Effector memory CD4-positive, alpha-beta T cell (primary cell): Measurements from ENCODE around the gene SERAC1.

ENCODE experiments used
- DNase-seq, 3 donors: peaks; one replicate each; pipeline ENCODE4 v3.0.0-alpha.2; 2020
- H3K27ac ChIP-seq: 2 replicates; pipeline ENCODE4 v1.7.0; 2013; ENCODE audit warnings: mild to moderate bottlenecking, low read length, moderate library complexity; ENCODE audit not compliant: insufficient read depth, poor library complexity, severe bottlenecking
- H3K27me3 ChIP-seq: replicated peaks from 2 replicates; pipeline ENCODE4 v1.7.0; 2013; ENCODE audit warnings: mild to moderate bottlenecking, low read length; ENCODE audit not compliant: insufficient read depth, control insufficient read depth, poor library complexity, severe bottlenecking
- H3K36me3 ChIP-seq: 2 replicates; pipeline ENCODE4 v1.7.0; 2013; ENCODE audit warnings: mild to moderate bottlenecking, low read length, moderate library complexity; ENCODE audit not compliant: control insufficient read depth, insufficient read depth
- H3K4me1 ChIP-seq: 2 replicates; pipeline ENCODE4 v1.7.0; 2013; ENCODE audit warnings: low read length, mild to moderate bottlenecking; ENCODE audit not compliant: control insufficient read depth, insufficient read depth, poor library complexity, severe bottlenecking
- H3K4me3 ChIP-seq: 2 replicates; pipeline ENCODE4 v1.7.0; 2013; ENCODE audit warnings: low read length, low read depth, mild to moderate bottlenecking; ENCODE audit not compliant: insufficient read depth, poor library complexity, severe bottlenecking
- H3K9me3 ChIP-seq: 2 replicates; pipeline ENCODE4 v1.7.0; 2013; ENCODE audit warnings: mild to moderate bottlenecking, low read length, moderate library complexity; ENCODE audit not compliant: control insufficient read depth

SERAC1 gene

DNA sequence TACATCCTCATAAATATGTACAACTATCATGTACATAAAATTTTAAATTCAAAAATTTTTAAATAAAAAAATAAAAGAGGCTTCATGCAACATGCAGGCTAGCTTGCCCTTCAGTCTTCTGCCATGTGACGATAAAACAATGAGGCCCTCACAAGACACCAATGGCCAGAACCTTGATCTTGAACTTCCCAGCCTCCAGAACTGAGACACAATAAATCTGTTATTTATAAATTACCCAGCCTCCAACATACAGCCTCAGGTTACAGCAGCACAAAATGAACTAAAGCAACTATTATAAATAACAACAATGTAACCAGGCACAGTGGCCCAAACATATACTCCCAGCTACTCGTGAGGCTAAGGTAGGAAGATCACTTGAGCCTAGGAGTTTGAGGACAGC, 42.8 kb downstream of the SERAC1 start:
- DNase-seq = no peak

DNA sequence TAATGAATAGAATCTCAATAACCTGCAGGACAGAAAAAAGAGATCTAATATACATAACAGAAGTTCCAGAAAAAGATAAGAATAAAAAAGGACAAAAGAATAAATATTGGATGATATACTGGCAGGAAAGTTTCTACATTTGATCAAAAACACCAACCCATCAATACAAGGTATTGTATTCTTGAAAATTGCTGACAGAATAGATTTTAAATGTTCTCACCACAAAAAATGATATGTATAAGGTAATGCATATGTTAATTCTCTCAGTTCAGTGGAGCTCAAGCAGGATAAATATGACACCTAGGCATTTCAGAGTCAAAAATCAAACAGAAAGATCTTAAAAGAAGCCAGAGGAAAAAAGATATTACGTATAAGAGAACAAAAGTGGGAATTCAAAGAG, 43.8 kb downstream of the SERAC1 start:
- Histone ChIP-seq H3K27ac (no peak overlapping the region), H3K36me3 (peaks cover 4% of the 10 kb centered on the region), H3K4me1 (no peaks in the 10 kb centered on the region), H3K9me3 (no peaks in the 10 kb centered on the region), H3K4me3 (no peak overlapping the region), H3K27me3 (no peaks in the 10 kb centered on the region)
- DNase-seq = no peak

More for the DNA sequence above, 42.8 kb downstream of the SERAC1 start:
- no peaks in the 10 kb centered on the region for H3K4me1 ChIP-seq
- no peak overlapping the region for H3K27ac ChIP-seq
- H3K9me3 ChIP-seq = no peaks in the 10 kb centered on the region
- no peaks in the 10 kb centered on the region for H3K27me3 ChIP-seq
- H3K36me3 ChIP-seq = peaks cover 4% of the 10 kb centered on the region
- H3K4me3 ChIP-seq = no peak overlapping the region

- no peak overlapping the region for H3K27ac ChIP-seq
- no peak overlapping the region for H3K4me3 ChIP-seq
- no peaks in the 10 kb centered on the region for H3K4me1 ChIP-seq
- H3K27me3 ChIP-seq = no peaks in the 10 kb centered on the region
- no peaks in the 10 kb centered on the region for H3K9me3 ChIP-seq
- DNase-seq = no peak
- H3K36me3 ChIP-seq = no peaks in the 10 kb centered on the region
These were observed 46.0 kb downstream of the SERAC1 start for GRCh38 chr6:158122048-158122447.

DNA sequence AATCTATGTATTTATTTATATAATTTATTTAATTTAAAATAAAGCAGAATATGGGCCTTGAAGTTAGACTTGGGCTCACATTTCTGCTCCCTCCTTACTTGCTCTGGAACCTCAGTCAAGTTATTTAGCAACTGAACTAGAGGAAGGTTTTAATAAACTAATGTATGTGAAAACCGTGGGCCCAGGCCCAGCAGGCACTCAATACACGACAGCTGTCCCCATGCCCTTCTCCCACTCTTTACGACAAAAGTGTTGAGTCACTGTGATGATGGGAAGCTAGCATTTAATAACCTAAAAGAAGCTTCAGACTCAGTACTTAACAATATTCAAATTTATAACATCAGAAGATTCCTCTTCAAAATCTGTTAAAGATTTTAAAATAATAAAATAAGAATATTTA, 46.7 kb downstream of the SERAC1 start:
- H3K9me3 ChIP-seq = no peaks in the 10 kb centered on the region
- no peaks in the 10 kb centered on the region for H3K27me3 ChIP-seq
- DNase-seq = no peak
- H3K4me3 ChIP-seq = no peak overlapping the region
- no peaks in the 10 kb centered on the region for H3K36me3 ChIP-seq
- no peaks in the 10 kb centered on the region for H3K4me1 ChIP-seq
- no peak overlapping the region for H3K27ac ChIP-seq

DNA sequence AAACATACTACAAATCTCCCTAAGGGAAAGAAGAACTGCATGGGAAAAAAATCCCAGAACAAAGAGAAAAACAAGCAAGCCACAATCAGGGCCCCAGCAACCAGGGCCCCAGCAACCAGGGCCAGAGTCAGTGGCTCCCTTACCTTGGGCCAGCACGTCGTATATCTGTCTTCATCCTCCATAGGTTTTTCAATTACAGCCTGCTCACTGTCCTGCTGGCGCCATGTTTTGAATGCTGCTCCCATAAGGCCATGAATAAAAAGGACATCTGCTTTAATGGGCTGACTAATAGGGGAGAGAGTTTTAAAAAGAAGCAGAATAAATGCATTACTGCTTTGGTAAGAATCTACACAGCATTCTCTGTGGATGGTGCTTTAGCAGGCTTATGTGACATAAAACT, 49.2 kb downstream of the SERAC1 start:
- Histone ChIP-seq H3K36me3 (no peaks in the 10 kb centered on the region), H3K4me3 (no peak overlapping the region), H3K9me3 (no peaks in the 10 kb centered on the region), H3K4me1 (no peaks in the 10 kb centered on the region), H3K27me3 (no peaks in the 10 kb centered on the region), H3K27ac (no peak overlapping the region)
- no peak for DNase-seq

- H3K36me3 ChIP-seq = peaks cover 4% of the 10 kb centered on the region
- no peaks in the 10 kb centered on the region for H3K9me3 ChIP-seq
These were observed 52.6 kb downstream of the SERAC1 start for GRCh38 chr6:158115508-158115907.

GRCh38 chr6:158115102-158115501, 53.0 kb downstream of the SERAC1 start:
- Histone ChIP-seq H3K9me3 (no peaks in the 10 kb centered on the region), H3K4me3 (no peak overlapping the region), H3K36me3 (peaks cover 7% of the 10 kb centered on the region), H3K4me1 (no peaks in the 10 kb centered on the region), H3K27ac (no peak overlapping the region), H3K27me3 (no peaks in the 10 kb centered on the region)
- no peak for DNase-seq

More at GRCh38 chr6:158115508-158115907, 52.6 kb downstream of the SERAC1 start:
- no peak for DNase-seq
- Histone ChIP-seq H3K4me1 (no peaks in the 10 kb centered on the region), H3K27me3 (no peaks in the 10 kb centered on the region), H3K27ac (no peak overlapping the region), H3K4me3 (no peak overlapping the region)

- H3K9me3 ChIP-seq = no peaks in the 10 kb centered on the region
- no peak overlapping the region for H3K4me3 ChIP-seq
- no peaks in the 10 kb centered on the region for H3K4me1 ChIP-seq
- no peaks in the 10 kb centered on the region for H3K27me3 ChIP-seq
- H3K36me3 ChIP-seq = peaks cover 7% of the 10 kb centered on the region
- no peak overlapping the region for H3K27ac ChIP-seq
- DNase-seq = no peak
These were observed 54.3 kb downstream of the SERAC1 start for GRCh38 chr6:158113802-158114201.

DNA sequence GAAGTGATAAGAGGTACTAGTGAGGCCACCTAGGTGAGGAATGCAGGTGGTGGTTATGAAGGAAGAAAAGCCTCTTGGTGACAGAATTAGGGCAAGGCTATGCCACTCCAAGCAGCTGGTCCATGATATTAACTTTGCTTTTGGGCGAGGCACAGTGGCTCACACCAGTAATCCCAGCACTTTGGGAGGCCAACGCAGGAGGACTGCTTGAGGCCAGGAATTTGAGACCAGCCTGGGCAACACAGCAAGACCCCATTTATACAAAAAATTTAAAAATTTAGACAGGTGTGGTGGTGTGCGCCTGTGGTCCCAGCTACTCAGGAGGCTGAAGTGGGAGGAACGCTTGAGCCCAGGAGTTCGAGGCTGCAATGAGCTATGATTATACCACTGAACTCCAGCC, 56.1 kb downstream of the SERAC1 start:
- no peak for DNase-seq

GRCh38 chr6:158110986-158111385, 57.1 kb downstream of the SERAC1 start:
- DNase-seq = no peak
- H3K4me1 ChIP-seq = no peaks in the 10 kb centered on the region
- no peak overlapping the region for H3K4me3 ChIP-seq
- H3K27ac ChIP-seq = no peak overlapping the region
- H3K9me3 ChIP-seq = no peaks in the 10 kb centered on the region
- no peaks in the 10 kb centered on the region for H3K27me3 ChIP-seq
- peaks cover 7% of the 10 kb centered on the region for H3K36me3 ChIP-seq

More for the DNA sequence above, 56.1 kb downstream of the SERAC1 start:
- Histone ChIP-seq H3K27ac (no peak overlapping the region), H3K4me3 (no peak overlapping the region), H3K36me3 (peaks cover 7% of the 10 kb centered on the region), H3K4me1 (no peaks in the 10 kb centered on the region), H3K27me3 (no peaks in the 10 kb centered on the region), H3K9me3 (no peaks in the 10 kb centered on the region)

GRCh38 chr6:158109748-158110147, 58.3 kb downstream of the SERAC1 start:
- H3K9me3 ChIP-seq = no peaks in the 10 kb centered on the region
- H3K4me3 ChIP-seq = no peak overlapping the region
- DNase-seq = no peak
- no peaks in the 10 kb centered on the region for H3K27me3 ChIP-seq
- peaks cover 7% of the 10 kb centered on the region for H3K36me3 ChIP-seq
- no peaks in the 10 kb centered on the region for H3K4me1 ChIP-seq
- H3K27ac ChIP-seq = no peak overlapping the region
